OCI-LY7 (cell line): ENCODE results near the gene DOCK7.

Experiments used
- CTCF ChIP-seq: fragments of 200-600 bp; sonication (generic); conservative IDR thresholded peaks from 2 replicates; pipeline ENCODE4 v1.5.1; 2014; ENCODE audit warnings: mild to moderate bottlenecking, antibody characterized with exemption, low read length, moderate library complexity, mixed read lengths
- EZH2phosphoT487 ChIP-seq: fragments of 200-600 bp; sonication (generic); IDR thresholded peaks from 2 replicates; pipeline ENCODE4 v1.6.1; 2018; ENCODE audit warnings: low read depth, borderline replicate concordance, mild to moderate bottlenecking, mixed run types, antibody characterized with exemption, low read length, moderate library complexity, mixed read lengths

GRCh38 chr1:62628506-62628905 lies 59.7 kb downstream of the DOCK7 start:
- TF ChIP-seq CTCF (no peak), EZH2phosphoT487 (no peak)
